Measurements from ENCODE around the gene MACROD1.
"Not testable (repeated sequence)": the region's sequence is repeated elsewhere in the genome, so short reads cannot be mapped to it uniquely, and the experiment has no call there.

MACROD1 gene

GRCh38 chr11:64162769-64163168 lies 3.1 kb downstream of the MACROD1 start:
- H3K36me3 ChIP-seq (ENCODE audit: insufficient read depth, low read depth, low read length); H3K27ac ChIP-seq (ENCODE audit: low read length); H3K4me3 ChIP-seq (ENCODE audit: low read length); H3K9me3 ChIP-seq (ENCODE audit: insufficient read depth, low read depth, low read length); H3K4me1 ChIP-seq (ENCODE audit: insufficient read depth, low read length); H3K9ac ChIP-seq (ENCODE audit: low read depth, low read length): not testable (repeated sequence)
- H3K27me3 ChIP-seq (ENCODE audit: insufficient read depth, low read length), result peaks cover 15% of the 10 kb centered on the region; the same call in 1 of the 2 replicates

- H3K27me3 ChIP-seq (ENCODE audit: insufficient read depth, low read length), result peaks cover 15% of the 10 kb centered on the region; the same call in 1 of the 2 replicates
- H3K9me3 ChIP-seq (ENCODE audit: insufficient read depth, low read depth, low read length), result no peaks in the 10 kb centered on the region
- no peak overlapping the region for H3K4me3 ChIP-seq (ENCODE audit: low read length)
- no peak overlapping the region for H3K9ac ChIP-seq (ENCODE audit: low read depth, low read length)
- H3K27ac ChIP-seq (ENCODE audit: low read length), result no peak overlapping the region
- no peaks in the 10 kb centered on the region for H3K4me1 ChIP-seq (ENCODE audit: insufficient read depth, low read length)
- no peaks in the 10 kb centered on the region for H3K36me3 ChIP-seq (ENCODE audit: insufficient read depth, low read depth, low read length)
Observed at GRCh38 chr11:64161037-64161436, 4.9 kb downstream of the MACROD1 start.

- Histone ChIP-seq H3K9me3 (ENCODE audit: insufficient read depth, low read depth, low read length) (no peaks in the 10 kb centered on the region), H3K27ac (ENCODE audit: low read length) (no peak overlapping the region), H3K9ac (ENCODE audit: low read depth, low read length) (no peak overlapping the region), H3K36me3 (ENCODE audit: insufficient read depth, low read depth, low read length) (no peaks in the 10 kb centered on the region), H3K4me3 (ENCODE audit: low read length) (no peak overlapping the region), H3K4me1 (ENCODE audit: insufficient read depth, low read length) (peaks cover 4% of the 10 kb centered on the region; the same call in 1 of the 2 replicates), H3K27me3 (ENCODE audit: insufficient read depth, low read length) (peaks cover 5% of the 10 kb centered on the region; the same call in 1 of the 2 replicates)
Observed at GRCh38 chr11:64157631-64158394, 8.1 kb downstream of the MACROD1 start.

GRCh38 chr11:64156235-64157011 lies 9.5 kb downstream of the MACROD1 start:
- no peak overlapping the region for H3K27ac ChIP-seq (ENCODE audit: low read length)
- H3K9ac ChIP-seq (ENCODE audit: low read depth, low read length), result no peak overlapping the region

GRCh38 chr11:64153812-64154211 lies 12.1 kb downstream of the MACROD1 start:
- no peaks in the 10 kb centered on the region for H3K9me3 ChIP-seq (ENCODE audit: insufficient read depth, low read depth, low read length)
- peaks cover 5% of the 10 kb centered on the region; the same call in 1 of the 2 replicates for H3K27me3 ChIP-seq (ENCODE audit: insufficient read depth, low read length)
- no peaks in the 10 kb centered on the region for H3K36me3 ChIP-seq (ENCODE audit: insufficient read depth, low read depth, low read length)
- H3K4me1 ChIP-seq (ENCODE audit: insufficient read depth, low read length), result peaks cover 4% of the 10 kb centered on the region; the same call in 1 of the 2 replicates
- H3K9ac ChIP-seq (ENCODE audit: low read depth, low read length), result no peak overlapping the region; the same call in 1 of the 2 replicates
- no peak overlapping the region for H3K27ac ChIP-seq (ENCODE audit: low read length)
- no peak overlapping the region for H3K4me3 ChIP-seq (ENCODE audit: low read length)

More at GRCh38 chr11:64156235-64157011, 9.5 kb downstream of the MACROD1 start:
- Histone ChIP-seq H3K4me1 (ENCODE audit: insufficient read depth, low read length) (peaks cover 4% of the 10 kb centered on the region; the same call in 1 of the 2 replicates), H3K27me3 (ENCODE audit: insufficient read depth, low read length) (peaks cover 5% of the 10 kb centered on the region; the same call in 1 of the 2 replicates), H3K36me3 (ENCODE audit: insufficient read depth, low read depth, low read length) (no peaks in the 10 kb centered on the region), H3K9me3 (ENCODE audit: insufficient read depth, low read depth, low read length) (no peaks in the 10 kb centered on the region), H3K4me3 (ENCODE audit: low read length) (no peak overlapping the region)

- Histone ChIP-seq H3K4me1 (ENCODE audit: insufficient read depth, low read length) (peaks cover 4% of the 10 kb centered on the region; the same call in 1 of the 2 replicates), H3K9me3 (ENCODE audit: insufficient read depth, low read depth, low read length) (no peaks in the 10 kb centered on the region), H3K4me3 (ENCODE audit: low read length) (no peak overlapping the region), H3K27ac (ENCODE audit: low read length) (no peak overlapping the region), H3K9ac (ENCODE audit: low read depth, low read length) (no peak overlapping the region), H3K36me3 (ENCODE audit: insufficient read depth, low read depth, low read length) (no peaks in the 10 kb centered on the region), H3K27me3 (ENCODE audit: insufficient read depth, low read length) (peaks cover 5% of the 10 kb centered on the region; the same call in 1 of the 2 replicates)
Observed at GRCh38 chr11:64152841-64153691, 12.8 kb downstream of the MACROD1 start.

GRCh38 chr11:64151337-64151736 lies 14.6 kb downstream of the MACROD1 start:
- Histone ChIP-seq H3K36me3 (ENCODE audit: insufficient read depth, low read depth, low read length) (no peaks in the 10 kb centered on the region), H3K9ac (ENCODE audit: low read depth, low read length) (no peak overlapping the region)

GRCh38 chr11:64150481-64151239 lies 15.3 kb downstream of the MACROD1 start:
- Histone ChIP-seq H3K4me1 (ENCODE audit: insufficient read depth, low read length) (peaks cover 4% of the 10 kb centered on the region; the same call in 1 of the 2 replicates), H3K27me3 (ENCODE audit: insufficient read depth, low read length) (no peaks in the 10 kb centered on the region; the same call in 1 of the 2 replicates), H3K4me3 (ENCODE audit: low read length) (no peak overlapping the region), H3K9me3 (ENCODE audit: insufficient read depth, low read depth, low read length) (no peaks in the 10 kb centered on the region), H3K9ac (ENCODE audit: low read depth, low read length) (no peak overlapping the region), H3K36me3 (ENCODE audit: insufficient read depth, low read depth, low read length) (no peaks in the 10 kb centered on the region), H3K27ac (ENCODE audit: low read length) (no peak overlapping the region)

More at GRCh38 chr11:64151337-64151736, 14.6 kb downstream of the MACROD1 start:
- H3K27me3 ChIP-seq (ENCODE audit: insufficient read depth, low read length), result peaks cover 2% of the 10 kb centered on the region; the same call in 1 of the 2 replicates
- peaks cover 4% of the 10 kb centered on the region; the same call in 1 of the 2 replicates for H3K4me1 ChIP-seq (ENCODE audit: insufficient read depth, low read length)
- no peaks in the 10 kb centered on the region for H3K9me3 ChIP-seq (ENCODE audit: insufficient read depth, low read depth, low read length)
- no peak overlapping the region for H3K4me3 ChIP-seq (ENCODE audit: low read length)
- no peak overlapping the region for H3K27ac ChIP-seq (ENCODE audit: low read length)

- Histone ChIP-seq H3K9ac (ENCODE audit: low read depth, low read length) (no peak overlapping the region), H3K4me1 (ENCODE audit: insufficient read depth, low read length) (peaks cover 4% of the 10 kb centered on the region; the same call in 1 of the 2 replicates), H3K27ac (ENCODE audit: low read length) (no peak overlapping the region), H3K9me3 (ENCODE audit: insufficient read depth, low read depth, low read length) (no peaks in the 10 kb centered on the region), H3K27me3 (ENCODE audit: insufficient read depth, low read length) (no peaks in the 10 kb centered on the region; the same call in 1 of the 2 replicates), H3K36me3 (ENCODE audit: insufficient read depth, low read depth, low read length) (no peaks in the 10 kb centered on the region), H3K4me3 (ENCODE audit: low read length) (no peak overlapping the region)
Observed at GRCh38 chr11:64150051-64150450, 15.9 kb downstream of the MACROD1 start.

- Histone ChIP-seq H3K9me3 (ENCODE audit: insufficient read depth, low read depth, low read length) (no peaks in the 10 kb centered on the region), H3K4me1 (ENCODE audit: insufficient read depth, low read length) (peaks cover under 1% of the 10 kb centered on the region; the same call in 1 of the 2 replicates), H3K27ac (ENCODE audit: low read length) (no peak overlapping the region)
Observed at GRCh38 chr11:64148917-64149617, 16.8 kb downstream of the MACROD1 start.

More at GRCh38 chr11:64148917-64149617, 16.8 kb downstream of the MACROD1 start:
- H3K27me3 ChIP-seq (ENCODE audit: insufficient read depth, low read length), result no peaks in the 10 kb centered on the region; the same call in 1 of the 2 replicates
- no peak overlapping the region for H3K4me3 ChIP-seq (ENCODE audit: low read length)
- no peaks in the 10 kb centered on the region for H3K36me3 ChIP-seq (ENCODE audit: insufficient read depth, low read depth, low read length)
- no peak overlapping the region for H3K9ac ChIP-seq (ENCODE audit: low read depth, low read length)

Measured in iPS-20b (cell line).